H7 (cell line): Measurements from ENCODE around the gene BLNK. TPM values are rescaled to one million over a fixed set of nuclear protein-coding genes. Genes with fewer than 3 reads are reported as not detected.

ENCODE experiments used
- DNase-seq: peaks from one replicate; pipeline ENCODE4 v3.0.0; 2012
- H3K27me3 ChIP-seq: 2 replicates; pipeline ENCODE4 v1.6.0; 2011; ENCODE audit warnings: mild to moderate bottlenecking, low read length; ENCODE audit not compliant: control insufficient read depth, insufficient read depth
- H3K36me3 ChIP-seq: replicated peaks from 2 replicates; pipeline ENCODE4 v1.5.1; 2011; ENCODE audit warnings: low read length; ENCODE audit not compliant: control insufficient read depth, insufficient read depth
- H3K4me3 ChIP-seq: 2 replicates; pipeline ENCODE4 v1.5.1; 2011; ENCODE audit warnings: low read depth, mild to moderate bottlenecking, control low read depth, low read length, moderate library complexity; ENCODE audit not compliant: insufficient read depth
- total RNA-seq: library from RNA; depleted of rRNA; stranded (reverse); fragments of >200 nt; shearing (Covaris generic); gene quantifications from 2 replicates; pipeline ENCODE4 v1.2.3, GENCODE V29; 2014

BLNK gene
- total RNA-seq, 1 experiment from 2014 or later: not detected

GRCh38 chr10:96297486-96297885, 26.1 kb upstream of the BLNK start:
- no peak overlapping the region for H3K4me3 ChIP-seq
- H3K36me3 ChIP-seq: no peaks in the 10 kb centered on the region
- no peak for DNase-seq
- no peaks in the 10 kb centered on the region for H3K27me3 ChIP-seq

GRCh38 chr10:96295475-96295874, 24.1 kb upstream of the BLNK start:
- Histone ChIP-seq H3K27me3 (no peaks in the 10 kb centered on the region), H3K4me3 (no peak overlapping the region), H3K36me3 (no peaks in the 10 kb centered on the region)
- no peak for DNase-seq

- peak; percentile 31 for DNase-seq
- H3K27me3 ChIP-seq: no peaks in the 10 kb centered on the region
- H3K4me3 ChIP-seq: no peak overlapping the region
- no peaks in the 10 kb centered on the region for H3K36me3 ChIP-seq
These were observed 21.9 kb upstream of the BLNK start for GRCh38 chr10:96292971-96293920.

- no peak for DNase-seq
- H3K27me3 ChIP-seq: no peaks in the 10 kb centered on the region
- no peak overlapping the region for H3K4me3 ChIP-seq
- H3K36me3 ChIP-seq: no peaks in the 10 kb centered on the region
These were observed 19.2 kb upstream of the BLNK start for GRCh38 chr10:96290368-96291133.

- Histone ChIP-seq H3K27me3 (no peaks in the 10 kb centered on the region), H3K36me3 (no peaks in the 10 kb centered on the region), H3K4me3 (no peak overlapping the region)
- DNase-seq: no peak
These were observed 18.0 kb upstream of the BLNK start for GRCh38 chr10:96289218-96289910.

GRCh38 chr10:96288151-96288621, 16.8 kb upstream of the BLNK start:
- Histone ChIP-seq H3K27me3 (no peaks in the 10 kb centered on the region), H3K4me3 (no peak overlapping the region), H3K36me3 (no peaks in the 10 kb centered on the region)
- DNase-seq: no peak

GRCh38 chr10:96287392-96288105, 16.2 kb upstream of the BLNK start:
- DNase-seq: no peak
- H3K4me3 ChIP-seq: no peak overlapping the region

GRCh38 chr10:96285331-96285752, 14.0 kb upstream of the BLNK start:
- no peaks in the 10 kb centered on the region for H3K36me3 ChIP-seq
- H3K4me3 ChIP-seq: no peak overlapping the region
- no peaks in the 10 kb centered on the region for H3K27me3 ChIP-seq
- peak; percentile 43 for DNase-seq

More at GRCh38 chr10:96287392-96288105, 16.2 kb upstream of the BLNK start:
- H3K27me3 ChIP-seq: no peaks in the 10 kb centered on the region
- no peaks in the 10 kb centered on the region for H3K36me3 ChIP-seq

GRCh38 chr10:96283756-96284155, 12.4 kb upstream of the BLNK start:
- H3K4me3 ChIP-seq: no peak overlapping the region
- no peaks in the 10 kb centered on the region for H3K36me3 ChIP-seq
- no peak for DNase-seq
- no peaks in the 10 kb centered on the region for H3K27me3 ChIP-seq

- no peak for DNase-seq
- Histone ChIP-seq H3K36me3 (no peaks in the 10 kb centered on the region), H3K4me3 (no peak overlapping the region), H3K27me3 (no peaks in the 10 kb centered on the region)
These were observed 12.0 kb upstream of the BLNK start for GRCh38 chr10:96283351-96283750.

GRCh38 chr10:96281444-96282029, 10.2 kb upstream of the BLNK start:
- H3K27me3 ChIP-seq: no peaks in the 10 kb centered on the region
- no peak for DNase-seq
- H3K36me3 ChIP-seq: no peaks in the 10 kb centered on the region
- no peak overlapping the region for H3K4me3 ChIP-seq

GRCh38 chr10:96280859-96281258, 9.5 kb upstream of the BLNK start:
- Histone ChIP-seq H3K27me3 (no peaks in the 10 kb centered on the region), H3K36me3 (no peaks in the 10 kb centered on the region), H3K4me3 (no peak overlapping the region)
- no peak for DNase-seq

- H3K27me3 ChIP-seq: no peaks in the 10 kb centered on the region
- no peaks in the 10 kb centered on the region for H3K36me3 ChIP-seq
- DNase-seq: no peak
- H3K4me3 ChIP-seq: no peak overlapping the region
These were observed 7.8 kb upstream of the BLNK start for GRCh38 chr10:96279191-96279641.
